Measurements from ENCODE around the gene SYN1.

- TF ChIP-seq POLR2A (IDR thresholded peaks at IDR 0.05) (no peak), POLR2AphosphoS5 (IDR thresholded peaks at IDR 0.05) (no peak)
Measured at GRCh38 chrX:47577424-47577823, 42.2 kb downstream of the SYN1 start.

Data from sigmoid colon (tissue), 4 donors.